T47D (cell line): ENCODE data around the gene CDIPT.
"Not testable (repeated sequence)": the region's sequence is repeated elsewhere in the genome, so short reads cannot be mapped to it uniquely, and the experiment has no call there.

Experiments
- DNase-seq, 2 experiments: peaks; one replicate each; pipeline versions ENCODE4 v3.0.0 to v3.0.0-alpha.2; 2011 to 2012; ENCODE audit warnings: low read depth in 1 of 2, low spot score in 1 of 2
- JUND ChIP-seq: IDR thresholded peaks from 2 replicates; pipeline ENCODE4 v1.6.1; 2012; ENCODE audit warnings: low read depth
- in situ Hi-C: cut with HindIII; loops from 2 replicates; pipeline ENCODE4 v1.10.0; 2016; ENCODE audit warnings: low sequenced_read_pairs, low pct_unique_long_range_greater_than_20kb

The CDIPT gene

DNA sequence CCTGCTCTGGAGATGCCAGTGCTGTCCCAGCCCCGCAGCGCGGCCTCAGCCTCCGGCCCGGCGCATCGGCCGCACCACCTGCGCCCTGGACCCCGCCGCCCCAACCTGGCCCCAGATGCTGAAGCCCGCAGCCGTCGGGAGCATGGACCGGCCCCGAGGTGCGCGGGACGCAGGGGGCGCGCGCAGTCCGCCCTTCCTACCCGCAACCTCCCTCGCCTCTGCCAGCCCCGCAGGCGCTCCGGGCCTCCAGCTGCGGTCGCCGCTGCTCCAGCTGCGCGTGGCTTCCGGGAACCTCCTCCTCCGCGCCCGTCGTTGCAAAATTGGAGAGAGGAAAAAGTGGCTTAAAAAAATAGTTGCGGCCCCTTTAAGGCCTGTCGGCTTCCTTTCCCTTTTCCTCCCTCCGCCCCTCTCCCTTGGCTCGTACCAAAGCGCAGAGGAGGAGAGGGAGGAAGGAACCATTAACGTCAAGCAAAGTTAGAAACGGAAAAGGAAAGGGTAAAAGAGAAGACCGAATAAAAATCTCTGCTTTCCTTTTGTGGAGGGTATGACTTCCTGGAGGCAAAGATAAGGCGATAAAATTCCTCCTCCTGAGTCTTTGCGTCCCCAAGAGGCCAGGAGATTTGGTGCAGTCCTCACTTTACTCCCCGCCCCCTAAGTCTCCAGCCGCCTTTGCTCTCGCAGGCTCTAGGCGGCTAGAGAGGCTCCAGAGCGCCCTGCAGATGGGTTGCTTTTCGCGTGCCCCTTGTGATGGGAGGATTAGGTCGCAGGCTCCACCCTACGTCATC is at the start of gene CDIPT:
Gene CDIPT (minus strand): TSS at position 343 of the 785 bp plus-strand sequence. CDS start 369 bp downstream, outside the sequence.
- in situ Hi-C loops = no loop called here
- DNase-seq = peak; percentile 75 to 99
- peak; percentile 70 for TF ChIP-seq JUND

DNA sequence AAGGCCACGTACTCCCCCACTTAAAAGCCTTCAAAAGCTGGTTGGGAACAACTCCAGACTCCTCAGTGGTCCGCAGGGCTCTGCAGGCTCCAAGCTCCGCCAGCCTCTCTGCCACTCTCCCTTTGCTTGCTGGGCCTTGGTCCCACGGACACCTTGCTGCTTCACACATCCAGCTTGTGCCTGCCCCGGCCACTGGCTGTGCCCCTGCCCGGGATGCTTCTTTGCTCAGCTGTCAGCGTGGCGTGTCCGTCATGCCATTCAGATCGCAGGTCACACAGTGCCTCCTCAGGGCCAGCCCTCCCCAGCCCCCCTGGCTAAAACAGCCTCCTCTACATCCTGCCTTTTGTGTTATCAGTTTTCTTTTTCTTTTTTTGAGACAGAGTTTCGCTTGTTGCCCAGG is 49.1 kb upstream of the CDIPT start:
- DNase-seq = no peak
- in situ Hi-C loops = no loop called here
- TF ChIP-seq JUND = no peak

DNA sequence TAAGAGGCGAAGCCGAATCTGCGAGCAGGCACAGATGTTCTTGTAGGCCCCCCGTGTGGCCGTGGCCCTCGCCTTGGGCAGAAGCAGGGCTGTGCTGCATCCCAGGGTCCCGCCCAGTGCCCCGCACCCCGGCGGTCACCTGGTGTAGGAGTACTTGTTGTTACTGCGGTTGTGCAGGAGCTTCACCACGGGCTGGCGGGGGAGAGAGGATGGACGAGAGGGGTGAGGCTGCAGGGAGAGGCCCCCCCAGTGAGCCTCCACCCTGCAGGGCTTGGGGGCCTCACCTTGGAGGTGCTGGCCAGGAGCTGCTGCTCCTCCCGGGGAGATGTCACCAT is 48.6 kb upstream of the CDIPT start:
- in situ Hi-C loops = no loop called here
- no peak for DNase-seq
- TF ChIP-seq JUND = no peak

GRCh38 chr16:29910819-29911675 is 48.0 kb upstream of the CDIPT start:
- in situ Hi-C loops = no loop called here
- TF ChIP-seq JUND = no peak
- no peak for DNase-seq

- in situ Hi-C loops = not testable (repeated sequence)
Measured at GRCh38 chr16:29909851-29910250, 46.8 kb upstream of the CDIPT start.

GRCh38 chr16:29909391-29909790 is 46.4 kb upstream of the CDIPT start:
- DNase-seq = no peak
- TF ChIP-seq JUND = no peak
- in situ Hi-C loops = no loop called here

More at GRCh38 chr16:29909851-29910250, 46.8 kb upstream of the CDIPT start:
- DNase-seq = not testable (repeated sequence)

DNA sequence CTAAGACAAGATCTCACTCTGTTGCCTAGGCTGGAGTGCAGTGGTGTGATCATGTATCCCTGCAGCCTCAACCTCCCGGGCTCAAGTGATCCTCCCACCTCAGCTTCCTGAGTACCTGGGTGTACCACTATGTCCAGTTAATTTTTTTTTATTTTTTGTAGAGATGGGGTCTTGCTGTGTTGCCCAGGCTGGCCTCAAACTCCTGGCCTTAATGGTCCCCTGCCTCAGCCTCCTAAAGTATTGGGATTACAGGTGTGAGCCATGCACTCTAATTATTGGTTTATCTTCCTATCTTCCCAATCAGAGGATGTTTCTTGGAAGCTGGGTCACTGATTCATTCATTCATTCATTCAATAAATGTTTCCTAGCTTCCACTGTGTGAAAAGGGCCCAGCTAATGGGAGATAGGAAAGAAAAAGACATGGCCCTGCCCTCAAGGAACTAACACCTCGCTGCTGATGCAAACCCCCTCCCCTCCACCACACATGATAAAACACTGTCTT is 45.7 kb upstream of the CDIPT start:
- DNase-seq = no peak
- in situ Hi-C loops = no loop called here
- TF ChIP-seq JUND = no peak

DNA sequence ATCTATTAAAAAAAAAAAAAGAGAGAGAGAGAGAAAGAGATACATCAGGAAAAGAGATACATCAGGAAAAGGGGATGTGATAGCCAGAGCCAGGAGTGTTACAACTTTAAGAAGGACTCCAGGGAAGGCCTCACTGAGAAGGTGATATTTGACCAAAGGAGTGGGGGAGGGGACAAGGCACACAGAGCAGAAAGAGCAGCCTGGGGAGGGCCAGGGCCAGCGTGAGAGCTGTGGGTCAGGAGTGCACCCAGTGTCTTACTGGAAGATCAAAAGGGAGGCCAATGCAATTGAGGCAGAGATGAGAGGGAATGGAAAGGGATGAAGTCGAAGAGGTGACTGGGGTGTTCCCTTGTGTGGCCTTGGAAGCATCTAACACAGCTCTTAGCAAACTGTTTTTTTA is 44.9 kb upstream of the CDIPT start:
- in situ Hi-C loops = no loop called here
- no peak for TF ChIP-seq JUND
- DNase-seq = no peak

DNA sequence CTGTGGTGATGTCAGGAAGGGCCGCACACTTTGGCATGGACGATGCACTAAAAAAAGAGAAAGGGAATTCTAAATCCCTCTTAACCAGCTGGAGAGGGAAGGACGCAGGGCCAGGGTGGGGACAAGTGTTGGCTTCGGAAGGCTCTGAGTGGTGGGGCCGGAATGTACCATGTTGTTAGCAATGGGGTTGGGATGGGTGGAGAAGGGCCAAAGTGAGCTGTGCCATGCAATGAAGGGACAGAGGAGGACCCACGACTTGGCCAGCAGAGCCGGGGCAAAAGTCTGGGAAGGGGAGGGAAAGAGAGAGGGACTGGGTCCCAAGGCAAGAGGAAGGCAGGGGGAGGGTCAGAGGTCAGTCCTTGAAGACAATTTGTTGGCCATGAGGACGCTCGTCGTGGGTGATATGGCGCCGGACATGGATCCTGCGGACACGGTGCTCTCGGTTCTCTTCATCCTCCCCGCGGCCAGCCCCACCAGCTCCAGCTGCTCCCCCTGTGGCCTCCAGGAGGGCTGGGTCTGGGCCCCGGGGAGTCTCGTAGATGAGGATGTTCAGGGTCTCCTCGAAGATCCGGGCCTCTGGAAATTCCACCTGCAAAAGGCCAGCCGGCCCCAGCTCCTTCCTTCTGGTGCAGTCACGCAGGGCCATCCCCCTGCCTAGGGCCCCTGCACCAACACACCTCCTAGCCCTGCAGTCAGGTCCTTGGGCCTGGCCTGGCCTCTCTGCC is 43.7 kb upstream of the CDIPT start:
- in situ Hi-C loops = no loop called here
- TF ChIP-seq JUND = no peak
- DNase-seq = no peak

GRCh38 chr16:29905668-29906067 is 42.6 kb upstream of the CDIPT start:
- in situ Hi-C loops = no loop called here
- no peak for DNase-seq
- no peak for TF ChIP-seq JUND

DNA sequence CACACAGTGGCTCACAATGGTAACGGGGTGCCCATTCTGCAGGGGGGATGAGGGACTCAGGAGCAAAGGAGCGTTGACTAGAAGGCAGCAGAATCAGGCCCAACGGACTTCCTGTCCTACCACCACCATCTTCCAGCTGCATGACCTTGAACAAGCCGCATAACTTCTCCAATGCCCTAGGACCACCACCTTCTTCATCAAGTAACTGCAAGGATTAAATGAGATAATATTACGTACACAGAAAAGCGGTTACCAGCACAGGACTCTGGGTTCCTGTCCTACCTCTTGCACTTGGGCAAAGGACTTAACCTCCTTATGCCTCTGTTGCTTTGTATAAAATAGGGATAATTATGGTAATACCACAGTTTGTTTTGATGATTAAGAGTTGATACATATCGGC is 41.9 kb upstream of the CDIPT start:
- no peak for TF ChIP-seq JUND
- in situ Hi-C loops = no loop called here
- no peak for DNase-seq

DNA sequence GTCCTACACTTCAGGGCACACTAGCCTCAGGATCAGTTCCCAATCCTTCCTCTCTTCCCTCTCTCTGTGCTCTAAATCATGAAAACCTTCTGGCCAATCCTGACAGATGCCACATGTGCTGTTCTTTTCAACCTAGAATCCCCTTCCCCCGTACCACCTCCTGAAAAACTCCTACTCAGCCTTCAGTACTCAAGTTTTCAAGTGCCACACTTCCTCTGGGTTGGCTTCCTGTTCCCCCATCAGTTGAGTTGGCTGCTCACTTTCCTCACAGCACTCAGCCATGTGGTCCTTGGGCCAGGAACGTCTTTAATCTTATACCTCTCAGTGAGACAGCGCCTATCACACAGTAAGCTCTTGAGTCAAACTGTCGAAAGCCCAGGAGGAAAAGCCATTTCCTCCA is 40.6 kb upstream of the CDIPT start:
- no peak for DNase-seq
- no peak for TF ChIP-seq JUND
- in situ Hi-C loops = no loop called here

GRCh38 chr16:29901607-29901945 is 38.5 kb upstream of the CDIPT start:
- in situ Hi-C loops = no loop called here
- no peak for TF ChIP-seq JUND
- DNase-seq = no peak
